GM18511 (cell line): ENCODE measurements around the gene CDH24.
A peak's percentile ranks its signal among the peaks of the same experiment; 100 is the strongest.

ENCODE experiments used
- ATAC-seq: cut with Tn5 transposase; IDR thresholded peaks from one replicate; pipeline ENCODE4 v1.9.1; 2021; ENCODE audit warnings: mild to moderate bottlenecking, moderate library complexity; ENCODE audit not compliant: unreplicated experiment

The CDH24 gene

GRCh38 chr14:23056956-23057756 lies at the start of gene CDH24:
TSS of gene CDH24 (minus strand) at chr14:23057520. CDS start at chr14:23055733, 1,787 bp downstream.
- ATAC-seq, result peak; percentile 70

DNA sequence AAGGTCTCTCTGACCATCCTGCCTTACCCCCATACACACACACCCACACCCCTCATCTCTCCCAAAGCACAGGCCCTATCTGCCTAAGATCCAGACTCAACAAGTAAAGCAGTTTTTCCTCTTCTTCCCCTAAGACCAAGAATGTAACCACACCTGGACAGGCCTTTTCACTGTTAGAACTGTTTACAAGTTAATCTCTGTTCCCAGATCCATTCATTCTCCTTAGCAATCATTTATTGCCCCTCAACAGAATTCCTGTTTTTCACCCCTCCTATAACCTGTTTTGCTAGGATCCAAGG lies 49.4 kb upstream of the CDH24 start:
- ATAC-seq, result no peak

DNA sequence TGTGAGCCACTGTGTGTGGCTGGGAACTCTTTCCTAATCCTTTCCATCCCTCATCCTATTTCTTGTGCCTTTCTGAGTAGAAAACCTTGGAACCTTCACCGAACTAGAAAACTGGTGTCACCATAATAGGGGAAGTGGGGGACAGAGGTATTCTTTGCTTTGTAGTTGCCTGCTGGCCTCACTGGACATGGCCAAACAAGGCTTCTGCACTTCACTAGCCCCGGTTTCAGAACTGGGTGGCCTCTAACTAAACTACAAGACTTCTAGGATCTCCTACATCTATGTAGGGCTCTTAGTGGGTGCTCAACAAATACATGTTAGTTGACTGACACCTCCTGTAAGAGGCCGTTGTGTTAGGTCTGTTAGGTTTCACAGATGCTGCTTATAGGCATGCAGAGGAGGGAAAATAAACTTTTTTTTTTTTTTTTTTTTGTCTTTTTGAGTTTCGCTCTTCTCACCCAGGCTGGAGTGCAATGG lies 48.1 kb upstream of the CDH24 start:
- ATAC-seq, result no peak

- no peak for ATAC-seq
These were observed 47.4 kb upstream of the CDH24 start, which contains the start of gene CIROP for GRCh38 chr14:23104591-23105347. TSS of gene CIROP (minus strand) at chr14:23104989. CDS start at chr14:23104920, 69 bp downstream.

DNA sequence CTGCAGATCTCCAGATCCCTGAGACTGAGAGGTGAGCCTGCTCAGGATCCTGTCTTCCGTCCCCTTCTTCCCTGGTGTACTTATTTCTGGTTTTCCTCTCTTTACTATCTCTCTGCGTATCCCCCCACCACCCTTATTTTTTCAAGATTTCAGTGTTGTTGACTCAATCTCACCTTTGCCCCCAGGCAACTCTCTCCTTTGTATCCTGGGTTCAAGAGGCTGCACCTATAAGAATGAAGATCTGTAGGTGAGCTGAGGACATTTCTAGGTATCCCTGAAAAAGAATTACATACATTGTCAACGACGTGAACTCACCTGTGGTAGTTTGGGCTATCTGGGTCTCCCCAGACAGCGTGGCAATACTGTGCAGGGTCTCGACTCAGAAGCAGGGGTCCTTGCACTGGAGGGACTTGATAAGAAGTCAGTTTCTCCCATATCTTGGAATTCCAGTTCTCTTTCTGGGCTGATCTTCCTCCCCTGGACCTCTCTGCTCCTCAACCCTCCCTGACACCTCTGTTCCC lies 46.8 kb upstream of the CDH24 start:
- ATAC-seq, result no peak

DNA sequence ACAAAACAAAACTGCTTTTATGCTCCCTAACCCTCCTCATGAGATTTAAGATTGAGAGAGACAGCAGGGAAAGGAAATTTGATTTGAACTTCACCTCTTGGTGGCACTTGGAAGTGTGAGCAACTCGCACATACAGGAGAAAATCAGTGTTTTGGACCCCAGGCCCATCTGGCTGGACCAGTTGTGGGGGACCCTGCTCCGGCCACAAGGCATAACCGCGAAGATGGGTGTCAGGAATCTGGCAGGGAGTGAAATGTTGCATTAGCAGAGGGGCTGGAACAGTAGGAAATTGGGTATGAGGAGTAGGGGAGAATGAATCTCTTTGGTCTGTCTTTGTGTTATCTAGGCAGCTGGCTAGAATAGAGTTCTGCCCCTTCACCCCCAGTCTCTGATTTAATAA lies 46.3 kb upstream of the CDH24 start:
- ATAC-seq, result no peak

DNA sequence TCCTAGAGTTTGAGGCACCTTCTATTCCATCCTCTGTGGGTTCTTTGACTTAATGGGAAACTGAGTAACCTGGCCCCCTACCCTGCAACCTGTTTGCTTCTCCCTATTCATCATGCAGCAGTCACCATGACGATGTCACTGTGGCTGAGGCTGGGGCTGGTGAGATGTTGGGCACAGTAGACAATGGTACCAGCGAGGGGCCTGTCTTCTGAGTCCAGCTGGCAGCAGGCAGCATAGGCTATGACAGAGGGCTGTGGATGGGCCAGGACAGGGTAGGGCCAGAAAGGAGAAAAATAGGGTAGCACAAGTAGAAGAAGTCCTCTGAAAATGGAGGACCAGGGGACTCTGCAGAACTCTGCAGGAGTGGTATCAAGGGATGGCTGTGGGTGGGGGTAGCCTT lies 45.5 kb upstream of the CDH24 start:
- no peak for ATAC-seq

DNA sequence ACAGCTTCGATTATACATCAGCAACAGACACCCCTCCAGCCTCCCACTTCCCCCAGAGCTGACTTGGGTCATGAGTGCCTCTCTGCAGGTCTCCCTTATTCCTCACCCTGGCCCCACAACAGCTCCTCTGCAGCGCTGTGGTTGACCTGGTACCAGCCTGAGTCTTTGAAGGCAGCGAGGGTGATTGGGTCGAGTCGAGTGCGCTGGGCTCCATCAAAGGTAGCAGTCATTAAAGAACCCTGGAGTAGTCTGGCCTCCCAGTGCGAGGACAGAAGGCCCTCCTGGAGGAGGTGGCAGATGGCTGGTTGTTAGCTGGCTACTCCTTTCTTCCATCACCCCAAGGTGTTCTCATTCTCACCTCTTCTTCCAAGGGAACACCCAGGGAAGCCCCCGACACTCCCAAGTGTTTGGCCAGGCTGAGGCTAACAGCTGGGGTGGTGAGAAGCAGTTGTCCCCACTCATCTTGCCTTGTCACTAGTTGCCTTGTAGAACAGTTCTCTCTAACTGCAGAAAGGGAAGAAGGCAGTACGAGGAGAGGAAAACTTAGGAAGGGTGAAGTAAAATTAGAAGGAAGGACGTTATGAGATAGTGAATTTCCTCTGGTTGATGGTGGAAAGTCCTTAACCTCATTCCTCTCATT lies 44.8 kb upstream of the CDH24 start:
- ATAC-seq, result no peak

DNA sequence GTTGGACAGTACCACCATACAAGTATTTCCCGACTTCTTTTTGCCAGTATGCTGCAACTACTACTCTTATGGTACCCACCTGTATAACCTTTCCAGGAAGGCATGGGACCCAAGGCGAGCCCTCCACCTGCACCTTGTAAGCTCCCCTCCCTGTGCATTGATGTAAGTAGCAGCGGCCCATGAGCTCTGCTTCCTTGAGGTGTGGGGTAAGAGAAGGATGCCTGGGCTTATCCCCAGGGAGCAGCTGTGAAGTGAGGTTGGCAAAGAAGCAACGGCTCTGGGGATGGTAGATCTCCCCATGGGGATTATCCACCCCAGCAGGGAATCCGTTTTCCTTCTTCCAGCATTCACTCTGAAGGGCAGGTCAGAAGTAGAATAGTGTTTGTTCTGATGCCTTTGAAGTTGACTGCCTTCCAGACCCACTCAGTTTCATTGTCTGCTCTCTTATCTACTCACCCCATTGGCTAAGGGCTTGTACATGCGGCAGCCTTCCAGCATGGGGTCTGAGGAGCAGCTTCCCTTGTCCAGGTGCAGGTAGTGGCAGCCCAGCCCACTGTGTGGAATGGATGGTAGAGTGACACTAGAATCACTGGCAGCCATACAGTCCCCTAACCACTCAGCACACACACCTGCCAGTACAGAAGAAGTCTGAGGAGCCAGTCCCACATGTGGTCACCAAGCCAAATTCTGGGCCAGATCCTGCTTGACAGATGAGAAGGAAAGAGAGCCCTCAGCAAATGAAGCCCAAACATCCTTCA lies 44.1 kb upstream of the CDH24 start:
- no peak for ATAC-seq

DNA sequence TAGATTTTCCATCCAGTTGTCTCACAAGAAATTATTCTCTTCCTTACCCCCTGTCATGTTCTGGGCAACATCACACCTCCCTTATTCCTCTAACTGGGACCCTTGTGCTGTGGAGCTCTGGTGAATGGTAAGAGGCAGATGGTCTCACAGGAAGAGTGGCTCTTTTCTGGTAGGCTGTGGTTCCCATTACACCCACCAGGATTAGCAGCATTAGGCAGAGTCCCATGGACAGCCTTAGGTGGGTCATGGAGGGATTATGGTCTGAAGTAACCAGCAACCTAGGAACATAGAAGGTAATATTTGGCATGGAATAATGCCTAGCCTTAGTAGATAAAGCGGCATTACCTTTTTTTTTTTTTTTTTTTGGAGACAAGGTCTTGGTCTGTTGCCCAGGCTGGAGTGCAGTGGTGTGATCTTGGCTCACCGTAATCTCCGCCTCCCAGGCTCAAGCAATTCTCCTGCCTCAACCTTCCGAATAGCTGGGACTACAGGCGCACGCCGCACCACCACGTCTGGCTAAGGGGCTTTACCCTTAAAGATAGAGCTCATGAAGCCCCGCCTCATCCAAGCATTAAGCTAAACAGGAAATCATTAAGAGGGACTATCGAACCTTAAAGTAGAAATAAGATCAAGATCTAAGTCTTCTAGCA lies 42.0 kb upstream of the CDH24 start:
- no peak for ATAC-seq

- ATAC-seq, result no peak
These were observed 40.5 kb upstream of the CDH24 start for GRCh38 chr14:23097786-23098185.

DNA sequence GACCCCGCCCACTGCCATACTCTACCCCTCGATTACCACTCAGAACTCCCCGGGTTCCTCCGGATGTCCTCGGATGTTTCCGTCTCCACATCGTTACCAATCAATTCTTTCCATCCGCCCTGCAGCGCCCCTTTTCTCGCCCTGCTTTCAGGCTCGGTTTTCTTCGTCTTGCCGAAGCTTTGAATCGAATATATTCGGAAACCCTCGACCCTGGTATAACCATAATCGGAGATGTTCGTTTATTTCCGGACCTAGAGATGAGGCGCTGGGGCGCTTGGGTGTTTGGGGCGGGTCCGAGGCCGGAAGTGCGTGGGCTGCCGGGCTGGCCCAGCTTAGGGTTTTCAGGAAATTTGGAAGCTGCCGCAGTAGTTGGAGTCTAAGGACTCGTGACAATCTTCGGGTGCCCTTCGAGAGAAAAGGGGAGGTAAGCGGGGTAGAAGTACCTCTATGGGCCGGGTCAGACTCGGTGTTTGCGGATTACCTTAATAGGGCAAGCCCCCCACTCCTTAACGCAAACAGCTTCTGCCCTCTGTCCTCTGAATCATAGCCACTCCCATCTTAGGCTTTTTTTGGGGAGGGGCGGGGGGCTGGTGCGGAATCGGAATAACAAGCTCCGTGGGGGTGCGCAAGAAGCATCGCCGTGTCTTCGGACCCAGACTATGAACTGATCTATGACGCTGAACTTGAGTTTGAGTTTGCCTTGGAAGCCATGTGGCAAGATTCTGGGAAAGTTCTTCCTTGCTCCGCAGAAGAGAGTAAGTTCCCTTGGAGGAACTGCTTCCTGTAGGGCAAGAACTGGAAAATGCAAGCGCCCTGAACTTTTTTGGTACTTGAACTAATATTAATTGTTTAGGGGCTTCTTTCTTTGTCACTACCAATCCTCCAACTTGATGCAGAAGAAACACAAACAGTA lies 38.1 kb upstream of the CDH24 start, which contains the start of gene C14orf119:
TSS of gene C14orf119 (plus strand) at position 310 of the 913 bp plus-strand sequence. CDS start 2,154 bp downstream, outside the sequence.
- peak; percentile 89 for ATAC-seq

- peak; percentile 47 for ATAC-seq
These were observed 37.4 kb upstream of the CDH24 start, which contains the start of gene ACIN1 for GRCh38 chr14:23094666-23095195. TSS of gene ACIN1 (minus strand) at chr14:23095136. CDS start at chr14:23095112, 24 bp downstream.

- ATAC-seq, result no peak
These were observed 36.8 kb upstream of the CDH24 start for GRCh38 chr14:23093991-23094665.

DNA sequence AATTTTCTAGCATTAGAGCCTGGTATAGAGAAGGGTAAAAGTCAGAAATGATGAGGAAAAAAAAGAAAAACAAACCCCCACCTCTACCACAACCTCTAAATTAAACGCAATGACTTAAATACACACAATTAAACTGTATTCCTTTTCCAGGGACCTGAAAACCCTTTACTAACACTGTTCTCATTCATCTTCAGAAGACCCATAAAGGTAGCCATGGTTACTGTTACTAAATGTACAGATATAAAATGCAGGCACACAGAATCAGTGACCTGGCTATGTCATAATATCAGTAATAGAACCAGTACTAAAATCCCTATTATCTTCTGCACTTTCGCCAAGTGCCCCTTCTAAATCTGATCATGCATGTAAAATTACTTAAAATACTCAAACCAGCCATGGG lies 36.2 kb upstream of the CDH24 start:
- no peak for ATAC-seq

DNA sequence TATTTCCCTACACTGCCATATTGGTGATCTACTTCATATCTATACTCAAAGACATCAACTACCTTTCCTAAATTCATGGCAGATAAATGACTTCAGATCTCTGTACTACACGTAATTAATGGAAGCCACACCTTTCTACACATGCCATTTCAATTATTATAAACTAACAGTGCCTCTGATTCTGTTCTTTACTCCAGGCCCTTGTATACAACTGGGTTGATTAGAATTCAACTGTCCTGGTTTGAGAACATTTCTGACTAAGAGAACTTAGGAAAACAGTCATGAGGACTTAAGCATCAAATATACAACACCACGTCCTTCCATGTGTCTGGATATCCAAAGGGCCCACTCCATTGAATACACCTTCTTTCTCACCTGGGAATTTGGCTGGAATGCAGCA lies 35.8 kb upstream of the CDH24 start:
- no peak for ATAC-seq

DNA sequence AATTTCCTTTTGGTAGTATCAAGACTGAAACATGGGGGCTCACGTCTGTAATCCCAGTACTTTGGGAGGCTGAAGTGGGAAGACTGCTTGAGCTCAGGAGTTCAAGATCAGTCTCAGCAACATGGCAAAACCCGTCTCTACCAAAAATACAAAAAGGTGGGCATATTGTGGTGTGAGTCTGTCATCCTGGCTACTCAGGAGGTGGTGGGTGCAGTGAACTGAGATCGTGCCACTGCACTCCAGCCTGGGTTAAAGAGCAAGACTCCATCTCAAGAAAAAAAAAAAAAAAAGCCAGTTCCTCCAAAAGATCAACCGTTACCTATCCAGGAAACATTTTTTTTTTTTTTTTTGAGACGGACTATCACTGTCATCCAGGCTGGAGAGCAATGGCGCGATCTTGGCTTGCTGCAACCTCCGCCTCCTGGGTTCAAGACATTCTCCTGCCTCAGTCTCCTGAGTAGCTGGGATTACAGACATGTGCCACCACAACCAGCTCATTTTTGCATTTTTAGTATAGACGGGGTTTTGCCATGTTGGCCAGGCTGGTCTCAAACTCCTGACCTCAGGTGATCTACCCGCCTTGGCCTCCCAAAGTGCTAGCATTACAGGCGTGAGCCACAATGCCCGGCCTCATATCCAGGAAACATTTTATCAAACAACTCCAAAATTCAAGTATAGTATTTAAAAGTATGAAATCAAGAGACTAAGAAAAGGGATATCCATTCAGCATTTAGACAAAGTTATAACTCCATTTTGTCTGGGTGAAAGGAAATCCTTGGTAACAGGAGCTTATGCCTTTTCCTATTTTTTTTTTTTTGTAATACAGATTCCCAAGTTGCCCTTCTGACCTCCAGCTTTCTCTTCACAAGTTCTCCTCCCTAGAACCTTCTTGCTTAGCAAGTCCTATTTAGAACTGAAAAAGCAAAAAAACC lies 34.2 kb upstream of the CDH24 start:
- ATAC-seq, result no peak
